Muscle of leg (tissue), 11 donors: Measurements from ENCODE around the gene ELMO3. TPM values are rescaled to one million over a fixed set of nuclear protein-coding genes. Genes with fewer than 3 reads are reported as not detected.

Experiments
- DNase-seq: peaks from one replicate; pipeline ENCODE4 v3.0.0; 2013
- H3K27ac ChIP-seq: one replicate; pipeline ENCODE4 v1.5.1; 2013; ENCODE audit warnings: mild to moderate bottlenecking, low read length, control low read depth
- H3K27me3 ChIP-seq: one replicate; pipeline ENCODE4 v1.6.1; 2013; ENCODE audit warnings: low read length; ENCODE audit not compliant: control insufficient read depth, insufficient read depth
- H3K36me3 ChIP-seq: one replicate; pipeline ENCODE4 v1.6.1; 2013; ENCODE audit warnings: low read length; ENCODE audit not compliant: control insufficient read depth, insufficient read depth
- H3K4me1 ChIP-seq: one replicate; pipeline ENCODE4 v1.6.1; 2013; ENCODE audit warnings: low read length; ENCODE audit not compliant: control insufficient read depth, insufficient read depth
- H3K4me3 ChIP-seq: one replicate; pipeline ENCODE4 v1.5.1; 2013; ENCODE audit warnings: low read length, control low read depth
- H3K9me3 ChIP-seq: replicated peaks from 2 replicates; pipeline ENCODE4 v1.6.1; 2013; ENCODE audit warnings: low read depth, low read length; ENCODE audit not compliant: control insufficient read depth
- WGBS: methylation state at CpG from one replicate; pipeline ENCODE4 v1.1.5; 2013; ENCODE audit warnings: missing lambda C conversion rate; ENCODE audit not compliant: insufficient coverage; 5-methylcytosine and 5-hydroxymethylcytosine counted together
- polyA plus RNA-seq, 8 donors: library from polyadenylated mRNA; unstranded; fragments of 120-200 nt; gene quantifications; one replicate each; pipeline versions ENCODE4 v1.2.1 to v1.2.3, GENCODE V29; 2013; ENCODE audit warnings: inconsistent platforms in 1 of 8, low replicate concordance in 1 of 8; ENCODE audit not compliant: insufficient read length in 8 of 8, insufficient read depth in 1 of 8
- total RNA-seq: library from RNA; stranded (reverse); fragments of 120-200 nt; gene quantifications from one replicate; pipeline ENCODE4 v1.2.4, GENCODE V29; 2013

Gene ELMO3
- total and polyA plus RNA-seq, 9 donors: 0.68 to 3.3 (median 1.3) TPM

DNA sequence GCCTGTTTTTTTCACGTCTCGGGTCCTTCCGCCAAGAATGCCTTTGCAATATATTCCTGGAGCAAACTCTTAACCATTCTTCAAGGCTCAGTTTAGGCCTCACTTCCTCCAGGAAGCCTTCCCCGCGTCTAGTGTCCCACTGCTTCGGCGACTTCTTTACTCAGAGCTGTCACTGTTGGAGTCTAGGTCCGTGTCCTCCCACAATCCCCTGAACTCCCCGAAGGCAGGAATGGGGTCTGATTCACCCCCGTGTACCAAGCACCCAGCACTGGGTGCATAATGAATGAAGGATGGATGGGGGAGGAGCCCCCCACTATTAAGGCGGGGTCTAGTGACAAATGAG, 15.7 kb upstream of the ELMO3 start:
- Histone ChIP-seq H3K27me3 (no peaks in the 10 kb centered on the region), H3K27ac (peak overlapping the region; percentile 94), H3K4me3 (peak overlapping the region; percentile 70), H3K9me3 (no peaks in the 10 kb centered on the region), H3K36me3 (peaks cover 7% of the 10 kb centered on the region), H3K4me1 (peaks cover 54% of the 10 kb centered on the region)
- WGBS: 6% methylated on average over 6 of the region's 11 CpGs
- DNase-seq: no peak

DNA sequence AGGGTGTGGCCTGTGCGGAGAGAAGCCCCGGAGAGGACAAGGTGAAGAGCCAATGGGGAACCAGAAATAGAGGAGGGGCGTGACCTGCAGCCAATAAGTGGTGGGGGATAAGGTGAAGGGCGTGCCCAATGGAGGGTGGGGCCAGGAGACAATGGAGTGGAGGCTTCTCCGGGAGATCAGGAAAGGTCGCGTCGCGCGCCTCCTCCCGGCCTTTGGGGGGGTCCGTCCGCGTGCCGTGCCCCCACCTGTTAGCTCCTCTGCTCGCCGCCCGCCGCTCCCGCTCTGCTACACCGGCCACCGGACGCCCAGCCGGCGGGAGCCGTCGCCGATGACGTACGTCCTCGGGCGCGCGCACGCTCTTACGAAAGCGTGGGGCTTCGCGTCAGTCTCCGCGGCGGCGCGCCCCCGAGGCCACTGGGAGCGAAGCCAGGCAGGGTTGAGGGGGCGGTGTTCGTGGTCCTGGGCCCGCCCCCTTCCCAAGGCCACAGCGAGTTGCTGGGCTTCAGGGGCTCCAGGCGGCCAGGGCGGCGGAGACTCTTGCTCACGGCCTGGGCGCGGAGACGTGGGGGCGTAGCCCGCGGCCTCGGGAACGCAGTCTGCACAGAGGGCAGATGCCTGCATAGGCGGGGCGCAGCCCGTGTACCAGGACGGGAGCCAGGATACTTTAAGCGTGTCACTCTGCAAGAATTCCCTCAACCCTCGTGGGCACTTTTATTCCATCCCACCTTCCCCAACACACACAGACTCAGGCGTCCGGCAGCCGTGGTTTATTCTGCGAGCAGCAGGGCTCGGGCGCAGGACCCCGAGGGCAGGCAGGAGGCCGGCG, 15.1 kb upstream of the ELMO3 start, which contains the start of gene MATCAP1:
TSS of gene MATCAP1 (minus strand) at position 337 of the 826 bp plus-strand sequence. CDS start 3,353 bp downstream, outside the sequence.
- DNase-seq: peak; percentile 99
- H3K4me3 ChIP-seq: peak within 1 kb of the TSS; percentile 70
- no peaks in the 10 kb centered on the region for H3K9me3 ChIP-seq
- peak within 1 kb of the TSS; percentile 94 for H3K27ac ChIP-seq
- peaks cover 7% of the 10 kb centered on the region for H3K36me3 ChIP-seq
- H3K4me1 ChIP-seq: peaks cover 55% of the 10 kb centered on the region
- H3K27me3 ChIP-seq: no peaks in the 10 kb centered on the region
- under 1% methylated on average over 76 of the region's 77 CpGs for WGBS

- 4% methylated on average over 58 of the region's 59 CpGs for WGBS
- Histone ChIP-seq H3K4me1 (peaks cover 61% of the 10 kb centered on the region), H3K9me3 (no peaks in the 10 kb centered on the region), H3K4me3 (peak overlapping the region; percentile 70), H3K27ac (peak overlapping the region; percentile 94), H3K27me3 (no peaks in the 10 kb centered on the region), H3K36me3 (peaks cover 7% of the 10 kb centered on the region)
- DNase-seq: no peak
These were observed 14.4 kb upstream of the ELMO3 start for GRCh38 chr16:67184453-67184994.

- Histone ChIP-seq H3K36me3 (peaks cover 7% of the 10 kb centered on the region), H3K9me3 (no peaks in the 10 kb centered on the region), H3K27ac (no peak overlapping the region), H3K27me3 (no peaks in the 10 kb centered on the region), H3K4me1 (peaks cover 66% of the 10 kb centered on the region), H3K4me3 (peak overlapping the region; percentile 15)
- WGBS: 9% methylated on average over 41 of the region's 43 CpGs
- peak; percentile 94 for DNase-seq
These were observed 13.8 kb upstream of the ELMO3 start for GRCh38 chr16:67184995-67185650.

GRCh38 chr16:67185651-67186134, 13.2 kb upstream of the ELMO3 start:
- 15% methylated on average over 4 of the region's 12 CpGs for WGBS
- H3K27me3 ChIP-seq: no peaks in the 10 kb centered on the region
- DNase-seq: no peak
- no peaks in the 10 kb centered on the region for H3K9me3 ChIP-seq
- peaks cover 71% of the 10 kb centered on the region for H3K4me1 ChIP-seq
- H3K4me3 ChIP-seq: no peak overlapping the region
- peaks cover 3% of the 10 kb centered on the region for H3K36me3 ChIP-seq
- no peak overlapping the region for H3K27ac ChIP-seq

GRCh38 chr16:67186550-67186950, 12.4 kb upstream of the ELMO3 start:
- no peak for DNase-seq
- no peaks in the 10 kb centered on the region for H3K27me3 ChIP-seq
- WGBS: 69% methylated on average over 2 of the region's 5 CpGs
- no peak overlapping the region for H3K4me3 ChIP-seq
- no peak overlapping the region for H3K27ac ChIP-seq
- peaks cover 79% of the 10 kb centered on the region for H3K4me1 ChIP-seq
- no peaks in the 10 kb centered on the region for H3K9me3 ChIP-seq
- H3K36me3 ChIP-seq: no peaks in the 10 kb centered on the region

DNA sequence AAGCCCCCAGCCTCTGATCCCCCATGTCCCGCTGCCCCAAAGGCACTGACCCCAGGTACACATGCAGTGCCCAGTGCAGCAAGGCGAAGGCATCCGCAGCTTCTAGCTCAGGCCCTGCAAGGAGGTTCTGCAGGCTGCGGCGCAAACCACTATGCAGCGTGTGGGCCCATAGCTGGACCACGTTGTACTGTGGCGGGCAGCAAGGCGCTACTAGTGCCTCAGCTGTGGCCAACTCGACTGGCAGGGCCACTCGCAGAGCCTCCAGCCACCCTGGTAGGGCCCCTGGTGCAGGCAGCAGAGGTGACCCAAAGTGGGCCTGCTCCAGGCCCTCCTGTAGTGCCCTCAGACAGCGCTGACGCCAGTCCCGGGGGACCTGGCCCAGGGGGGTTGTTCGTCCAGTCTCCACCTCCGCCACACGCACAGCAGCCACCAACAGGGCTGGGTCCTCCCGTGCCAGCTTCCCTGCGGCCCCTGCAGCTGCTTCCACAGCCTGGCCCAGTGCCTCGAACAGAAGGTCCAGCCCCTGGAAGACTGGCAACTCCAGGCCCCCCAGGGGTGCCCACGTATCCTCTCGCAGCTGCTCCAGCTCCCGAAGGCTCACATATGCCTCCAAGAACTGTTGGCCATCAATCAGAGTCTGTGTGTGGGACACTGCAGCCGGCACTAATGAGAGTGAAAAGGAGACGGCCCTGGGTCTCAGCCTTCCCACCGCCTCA, 11.6 kb upstream of the ELMO3 start:
- Histone ChIP-seq H3K4me3 (no peak overlapping the region), H3K27ac (peak overlapping the region; percentile 63), H3K27me3 (no peaks in the 10 kb centered on the region), H3K9me3 (no peaks in the 10 kb centered on the region), H3K36me3 (no peaks in the 10 kb centered on the region), H3K4me1 (peaks cover 82% of the 10 kb centered on the region)
- WGBS: 76% methylated on average over 21 of the region's 26 CpGs
- DNase-seq: peak; percentile 84

- no peaks in the 10 kb centered on the region for H3K9me3 ChIP-seq
- H3K27me3 ChIP-seq: no peaks in the 10 kb centered on the region
- H3K4me1 ChIP-seq: peaks cover 84% of the 10 kb centered on the region
- no peak for DNase-seq
- H3K27ac ChIP-seq: no peak overlapping the region
- H3K36me3 ChIP-seq: peaks cover under 1% of the 10 kb centered on the region
- H3K4me3 ChIP-seq: no peak overlapping the region
- WGBS: 30% methylated on average over 2 of the region's 4 CpGs
These were observed 10.6 kb upstream of the ELMO3 start for GRCh38 chr16:67188323-67188722.

DNA sequence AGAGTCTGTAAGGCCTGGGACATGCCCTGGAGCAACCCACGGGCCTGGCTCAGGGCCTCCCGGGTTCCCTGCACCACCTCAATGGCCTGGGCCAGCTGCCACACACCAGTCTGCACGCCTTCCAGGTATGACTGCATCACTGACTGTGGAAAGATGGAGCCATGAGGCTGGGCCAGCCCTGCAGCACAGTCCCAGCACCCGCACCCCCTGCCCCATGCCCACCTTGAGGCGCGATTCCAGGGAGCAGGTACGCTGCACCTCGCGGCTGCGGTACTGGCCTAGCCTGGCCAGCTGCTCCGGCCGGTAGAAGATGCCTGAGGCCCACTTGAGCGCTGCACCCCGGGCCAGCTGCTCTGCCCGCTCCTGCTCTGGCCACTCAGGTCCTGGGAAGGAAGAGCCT, 10.1 kb upstream of the ELMO3 start:
- Histone ChIP-seq H3K4me1 (peaks cover 88% of the 10 kb centered on the region), H3K27ac (no peak overlapping the region), H3K9me3 (no peaks in the 10 kb centered on the region), H3K4me3 (no peak overlapping the region), H3K27me3 (no peaks in the 10 kb centered on the region), H3K36me3 (peaks cover 6% of the 10 kb centered on the region)
- no peak for DNase-seq
- 88% methylated on average over 7 of the region's 15 CpGs for WGBS
